ENCODE results near the gene UVRAG. TPM values are rescaled to one million over a fixed set of nuclear protein-coding genes. Genes with fewer than 3 reads are reported as not detected.
A peak's percentile ranks its signal among the peaks of the same experiment; 100 is the strongest.

UVRAG gene
- total RNA-seq, 3 donors from 2014 or later, result 43.3 to 73.0 (median 48.9) TPM

DNA sequence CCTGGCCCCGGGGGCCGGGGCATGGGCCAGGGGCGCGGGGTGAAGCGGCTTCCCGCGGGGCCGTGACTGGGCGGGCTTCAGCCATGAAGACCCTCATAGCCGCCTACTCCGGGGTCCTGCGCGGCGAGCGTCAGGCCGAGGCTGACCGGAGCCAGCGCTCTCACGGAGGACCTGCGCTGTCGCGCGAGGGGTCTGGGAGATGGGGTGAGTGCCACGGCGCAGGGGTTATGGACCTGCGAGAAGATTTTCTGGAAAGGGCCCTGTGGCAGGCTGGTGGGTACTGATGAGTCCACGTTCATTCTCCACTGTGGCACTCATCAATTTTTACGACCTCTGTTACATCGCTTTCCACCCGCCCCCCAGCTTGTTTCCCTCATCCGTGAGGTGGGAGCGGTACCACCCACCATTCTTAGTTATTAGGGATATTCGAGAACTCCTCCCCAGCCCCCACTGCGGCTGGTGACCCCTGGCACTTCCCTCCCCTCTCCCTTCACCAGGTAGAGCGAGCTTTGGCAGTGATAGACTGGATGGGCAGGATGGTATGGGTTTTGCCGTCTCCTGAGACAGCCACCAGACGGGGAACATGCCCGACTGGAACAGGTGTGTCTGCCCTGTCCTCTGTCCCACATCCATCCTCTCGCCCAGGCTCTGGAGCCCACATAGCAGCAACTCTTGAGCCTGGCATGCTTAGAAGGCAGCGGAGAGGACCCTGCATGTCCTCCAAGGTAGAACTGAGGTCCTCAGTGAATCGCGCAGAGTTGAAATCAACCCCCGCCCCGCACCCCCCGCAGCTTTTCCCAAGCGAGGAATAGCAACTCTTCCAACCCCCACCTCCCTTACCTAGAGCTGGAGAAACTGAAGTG is 45.9 kb upstream of the UVRAG start:
- no peaks in the 10 kb centered on the region for H3K9me3 ChIP-seq
- no peaks in the 10 kb centered on the region for H3K36me3 ChIP-seq
- peak overlapping the region in 1 of 2 donors; percentile 52 for H3K27ac ChIP-seq
- H3K4me3 ChIP-seq, result peak overlapping the region; percentile 43 to 67 (median 58)
- TF ChIP-seq POLR2A (IDR thresholded peaks at IDR 0.05) (no peak), POLR2AphosphoS5 (IDR thresholded peaks at IDR 0.05) (no peak)
- TF ChIP-seq, protein P1, sequence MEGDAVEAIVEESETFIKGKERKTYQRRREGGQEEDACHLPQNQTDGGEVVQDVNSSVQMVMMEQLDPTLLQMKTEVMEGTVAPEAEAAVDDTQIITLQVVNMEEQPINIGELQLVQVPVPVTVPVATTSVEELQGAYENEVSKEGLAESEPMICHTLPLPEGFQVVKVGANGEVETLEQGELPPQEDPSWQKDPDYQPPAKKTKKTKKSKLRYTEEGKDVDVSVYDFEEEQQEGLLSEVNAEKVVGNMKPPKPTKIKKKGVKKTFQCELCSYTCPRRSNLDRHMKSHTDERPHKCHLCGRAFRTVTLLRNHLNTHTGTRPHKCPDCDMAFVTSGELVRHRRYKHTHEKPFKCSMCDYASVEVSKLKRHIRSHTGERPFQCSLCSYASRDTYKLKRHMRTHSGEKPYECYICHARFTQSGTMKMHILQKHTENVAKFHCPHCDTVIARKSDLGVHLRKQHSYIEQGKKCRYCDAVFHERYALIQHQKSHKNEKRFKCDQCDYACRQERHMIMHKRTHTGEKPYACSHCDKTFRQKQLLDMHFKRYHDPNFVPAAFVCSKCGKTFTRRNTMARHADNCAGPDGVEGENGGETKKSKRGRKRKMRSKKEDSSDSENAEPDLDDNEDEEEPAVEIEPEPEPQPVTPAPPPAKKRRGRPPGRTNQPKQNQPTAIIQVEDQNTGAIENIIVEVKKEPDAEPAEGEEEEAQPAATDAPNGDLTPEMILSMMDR (IDR thresholded peaks at IDR 0.05), result no peak
- no peaks in the 10 kb centered on the region for H3K27me3 ChIP-seq
- DNase-seq (ENCODE audit: low spot score in 2 of 2), result no peak
- H3K4me1 ChIP-seq, result peaks cover 0 to 10% of the 10 kb centered on the region in 2 donors
- intact Hi-C loops (cut with DNase I; ENCODE audit: low total_unique reads), result no loop called here

GRCh38 chr11:75770102-75770501 is 44.9 kb upstream of the UVRAG start:
- intact Hi-C loops (cut with DNase I; ENCODE audit: low total_unique reads), result no loop called here
- H3K9me3 ChIP-seq, result no peaks in the 10 kb centered on the region
- TF ChIP-seq POLR2AphosphoS5 (IDR thresholded peaks at IDR 0.05), result no peak
- no peak for TF ChIP-seq POLR2A (IDR thresholded peaks at IDR 0.05)

DNA sequence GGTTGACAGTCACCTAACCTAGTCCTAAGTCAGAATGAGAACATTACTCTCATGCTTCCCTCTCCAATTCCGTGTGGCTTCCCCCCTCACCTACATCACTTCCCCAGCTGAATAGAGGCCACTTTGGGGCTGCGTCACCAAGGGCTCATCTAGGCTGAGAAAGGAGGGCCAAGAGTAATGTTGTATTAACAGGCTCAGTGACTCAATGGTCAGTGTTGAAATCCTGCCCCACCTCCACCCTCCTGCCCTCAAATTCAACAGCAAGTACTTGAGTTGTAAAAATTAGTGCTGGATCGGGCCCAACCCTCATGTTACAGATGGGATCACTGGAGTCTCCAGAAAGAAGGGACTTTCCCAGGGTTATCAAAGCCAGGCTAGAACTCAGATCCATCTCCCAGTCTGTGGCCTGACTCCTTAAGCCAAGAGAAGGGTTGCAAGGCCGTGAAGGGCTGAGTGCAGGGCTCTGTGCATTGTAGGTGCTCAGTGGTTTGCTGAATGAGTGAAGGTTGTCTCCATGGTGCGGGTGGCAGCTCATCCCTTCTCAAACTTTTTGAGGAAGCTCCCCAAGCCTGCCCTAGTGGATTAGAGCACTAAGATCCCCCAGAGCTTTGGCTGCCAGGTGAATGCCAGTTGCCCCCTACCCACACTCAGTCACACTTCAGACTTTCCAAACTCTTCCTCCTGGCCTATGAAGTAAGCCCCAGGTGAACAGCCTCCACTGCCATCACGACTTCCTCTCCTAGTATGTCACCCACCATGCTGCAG is 43.2 kb upstream of the UVRAG start:
- DNase-seq (ENCODE audit: low spot score in 2 of 2), result no peak
- no peak overlapping the region for H3K4me3 ChIP-seq
- no peaks in the 10 kb centered on the region for H3K27me3 ChIP-seq
- no peak overlapping the region for H3K27ac ChIP-seq
- TF ChIP-seq, protein P1 (IDR thresholded peaks at IDR 0.05), result no peak
- TF ChIP-seq POLR2AphosphoS5 (IDR thresholded peaks at IDR 0.05), result no peak
- no peak for TF ChIP-seq POLR2A (IDR thresholded peaks at IDR 0.05)
- peaks cover 0 to 10% of the 10 kb centered on the region in 2 donors for H3K4me1 ChIP-seq
- no peaks in the 10 kb centered on the region for H3K36me3 ChIP-seq
- intact Hi-C loops (cut with DNase I; ENCODE audit: low total_unique reads), result no loop called here
- H3K9me3 ChIP-seq, result no peaks in the 10 kb centered on the region

More at GRCh38 chr11:75770102-75770501, 44.9 kb upstream of the UVRAG start:
- Histone ChIP-seq H3K36me3 (no peaks in the 10 kb centered on the region), H3K27me3 (no peaks in the 10 kb centered on the region), H3K27ac (no peak overlapping the region), H3K4me3 (no peak overlapping the region), H3K4me1 (peaks cover 0 to 10% of the 10 kb centered on the region in 2 donors)
- DNase-seq (ENCODE audit: low spot score in 2 of 2), result no peak

DNA sequence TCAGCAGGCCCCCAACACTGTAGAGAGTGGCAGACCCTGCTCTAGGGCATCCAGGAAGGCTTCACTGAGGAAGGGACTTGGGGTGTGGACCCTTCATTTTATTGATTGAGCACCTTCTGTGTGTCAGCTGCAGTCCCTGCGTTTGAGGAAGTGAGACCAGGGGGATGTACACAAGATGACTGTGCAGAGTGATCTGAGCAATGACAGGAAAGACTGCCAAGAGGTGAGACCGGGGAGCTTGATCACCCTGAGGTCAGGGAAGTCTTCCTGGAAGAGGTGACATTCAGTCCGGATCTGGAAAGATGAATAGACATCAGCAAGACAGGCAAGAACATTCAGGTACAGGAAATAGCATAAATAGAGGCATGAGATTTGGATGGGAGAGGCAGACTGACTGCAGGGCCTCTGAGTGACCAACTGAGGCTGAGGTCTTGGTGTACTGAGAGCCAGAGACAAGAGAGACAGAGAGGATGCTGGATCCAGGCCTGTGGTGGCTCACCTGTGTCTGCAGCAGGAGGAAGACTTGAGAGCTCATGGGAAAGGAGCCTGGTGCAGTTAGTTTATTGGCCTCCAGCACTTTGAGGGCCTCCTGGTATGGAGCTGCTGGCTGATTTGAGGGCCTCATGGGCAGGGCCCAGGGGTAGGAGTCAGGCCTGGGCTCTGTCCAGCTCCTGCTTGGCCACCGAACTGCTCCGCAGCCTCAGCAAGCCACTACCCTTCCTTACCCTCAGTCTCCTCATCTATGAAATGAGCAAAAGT is 41.2 kb upstream of the UVRAG start:
- no peak overlapping the region for H3K4me3 ChIP-seq
- H3K27ac ChIP-seq, result no peak overlapping the region
- TF ChIP-seq, protein P1 (IDR thresholded peaks at IDR 0.05), result no peak
- TF ChIP-seq POLR2A (IDR thresholded peaks at IDR 0.05) (no peak), POLR2AphosphoS5 (IDR thresholded peaks at IDR 0.05) (no peak)
- intact Hi-C loops (cut with DNase I; ENCODE audit: low total_unique reads), result no loop called here
- DNase-seq (ENCODE audit: low spot score in 2 of 2), result no peak
- no peaks in the 10 kb centered on the region for H3K4me1 ChIP-seq
- H3K36me3 ChIP-seq, result no peaks in the 10 kb centered on the region
- no peaks in the 10 kb centered on the region for H3K9me3 ChIP-seq
- no peaks in the 10 kb centered on the region for H3K27me3 ChIP-seq

DNA sequence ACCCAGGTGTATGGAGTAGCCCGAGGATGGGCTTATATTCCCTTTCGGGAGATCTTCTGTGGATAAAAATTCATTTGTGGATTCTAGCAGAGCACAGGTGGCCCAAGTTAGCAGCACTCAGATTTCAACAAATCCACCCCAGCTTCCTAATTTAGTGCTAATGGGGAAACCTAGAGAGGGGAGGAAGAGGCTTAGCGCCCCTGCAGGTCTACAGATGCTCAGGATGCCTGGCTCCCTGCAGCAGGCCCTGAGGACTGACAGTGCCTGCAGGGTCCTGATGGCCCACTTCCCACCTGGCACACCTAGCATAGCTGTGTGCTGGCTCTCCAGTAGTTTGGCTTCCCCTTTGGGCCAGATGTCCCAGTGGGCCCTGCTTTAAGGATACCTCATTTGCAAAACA is 40.0 kb upstream of the UVRAG start:
- no peak overlapping the region for H3K27ac ChIP-seq
- no peaks in the 10 kb centered on the region for H3K36me3 ChIP-seq
- no peak for DNase-seq (ENCODE audit: low spot score in 2 of 2)
- no peak overlapping the region for H3K4me3 ChIP-seq
- no peaks in the 10 kb centered on the region for H3K9me3 ChIP-seq
- TF ChIP-seq POLR2A (IDR thresholded peaks at IDR 0.05), result no peak
- TF ChIP-seq, protein P1 (IDR thresholded peaks at IDR 0.05), result no peak
- H3K27me3 ChIP-seq, result no peaks in the 10 kb centered on the region
- no peaks in the 10 kb centered on the region for H3K4me1 ChIP-seq
- intact Hi-C loops (cut with DNase I; ENCODE audit: low total_unique reads), result no loop called here
